PC-9 (cell line): ENCODE data around the gene TNS4. TPM values are rescaled to one million over a fixed set of nuclear protein-coding genes. Genes with fewer than 3 reads are reported as not detected.

ENCODE experiments used
- BruUV-seq: library from RNA; stranded (reverse); fragments of 400-500 nt; replicated peaks from 2 replicates; lab custom pipeline; 2021; lab: Mats Ljungman, UMichigan
- CTCF ChIA-PET: fragments of 300-600 bp; sonication (Branson Sonifier 250); formaldehyde crosslinking; loops from one replicate; lab custom pipeline; 2022; ENCODE audit warnings: antibody characterized with exemption; lab: Charles Lee
- POLR2A ChIA-PET: fragments of 300-600 bp; sonication (Branson Sonifier 250); formaldehyde crosslinking; loops from one replicate; lab custom pipeline; 2022; ENCODE audit warnings: antibody characterized with exemption; ENCODE audit not compliant: unreplicated experiment; lab: Charles Lee
- DNase-seq, 2 experiments: peaks; one replicate each; pipeline versions ENCODE4 v3.0.0 to v3.0.0-alpha.2; 2015 to 2022; ENCODE audit warnings: mixed read lengths in 1 of 2
- H2AFZ ChIP-seq: fragments of 200-600 bp; sonication (generic); 2 replicates; pipeline ENCODE4 v1.8.1; 2017; ENCODE audit warnings: antibody characterized with exemption
- H3F3A ChIP-seq: fragments of 200-600 bp; sonication (generic); 2 replicates; pipeline ENCODE4 v1.8.1; 2017; ENCODE audit warnings: antibody characterized with exemption, mild to moderate bottlenecking, low read depth; ENCODE audit not compliant: insufficient read depth
- H3K27ac ChIP-seq: fragments of 200-600 bp; sonication (generic); 2 replicates; pipeline ENCODE4 v1.6.1; 2016; ENCODE audit warnings: mixed run types
- H3K27me3 ChIP-seq: fragments of 200-600 bp; sonication (generic); 2 replicates; pipeline ENCODE4 v1.6.1; 2016; ENCODE audit warnings: low read depth, mixed run types; ENCODE audit not compliant: insufficient read depth
- H3K36me3 ChIP-seq: fragments of 200-600 bp; sonication (generic); 2 replicates; pipeline ENCODE4 v1.6.1; 2016; ENCODE audit warnings: low read depth, mixed run types
- H3K4me1 ChIP-seq: fragments of 200-600 bp; sonication (generic); replicated peaks from 2 replicates; pipeline ENCODE4 v1.6.1; 2016; ENCODE audit warnings: mixed run types; ENCODE audit not compliant: insufficient read depth
- H3K4me2 ChIP-seq: fragments of 200-600 bp; sonication (generic); 2 replicates; pipeline ENCODE4 v1.6.1; 2017; ENCODE audit warnings: mixed run types
- H3K4me3 ChIP-seq: fragments of 200-600 bp; sonication (generic); 2 replicates; pipeline ENCODE4 v1.6.1; 2016; ENCODE audit warnings: mixed run types
- H3K79me2 ChIP-seq: fragments of 200-600 bp; sonication (generic); 2 replicates; pipeline ENCODE4 v1.6.1; 2017; ENCODE audit warnings: low read depth, mixed run types
- H3K9me2 ChIP-seq: fragments of 200-600 bp; sonication (generic); 2 replicates; pipeline ENCODE4 v1.8.1; 2017; ENCODE audit warnings: mild to moderate bottlenecking; ENCODE audit not compliant: insufficient read depth
- H3K9me3 ChIP-seq: fragments of 200-600 bp; sonication (generic); 2 replicates; pipeline ENCODE4 v1.8.1; 2016; ENCODE audit warnings: low read depth; ENCODE audit not compliant: insufficient read depth
- H4K20me1 ChIP-seq: fragments of 200-600 bp; sonication (generic); 2 replicates; pipeline ENCODE4 v1.8.1; 2017; ENCODE audit not compliant: insufficient read depth
- CTCF ChIP-seq: fragments of 200-600 bp; sonication (generic); conservative IDR thresholded peaks from 2 replicates; pipeline ENCODE4 v1.6.1; 2017; ENCODE audit warnings: mixed run types, antibody characterized with exemption, mild to moderate bottlenecking, moderate library complexity
- EZH2 ChIP-seq: fragments of 200-600 bp; sonication (generic); IDR thresholded peaks from 2 replicates; pipeline ENCODE4 v1.8.0; 2017; ENCODE audit warnings: antibody characterized with exemption, low read depth
- intact Hi-C: fragments of 100-400 bp; cut with micrococcal nuclease; formaldehyde crosslinking; loops from one replicate; pipeline ENCODE4 v1.10.0; 2022; ENCODE audit not compliant: unreplicated experiment
- total RNA-seq: library from RNA; stranded (reverse); gene quantifications from 2 replicates; pipeline ENCODE4 v1.2.3, GENCODE V29; 2021

TNS4 gene
- total RNA-seq, 1 experiment from 2014 or later, result 17.4 TPM

GRCh38 chr17:40462343-40463121, 38.9 kb downstream of the TNS4 start:
- no TSS peak for BruUV-seq
- Histone ChIP-seq H3F3A (no peaks in the 10 kb centered on the region), H2AFZ (no peak overlapping the region), H3K4me1 (no peaks in the 10 kb centered on the region), H3K4me3 (no peak overlapping the region), H3K9me2 (no peaks in the 10 kb centered on the region), H4K20me1 (no peaks in the 10 kb centered on the region), H3K79me2 (no peaks in the 10 kb centered on the region), H3K36me3 (no peaks in the 10 kb centered on the region), H3K9me3 (no peaks in the 10 kb centered on the region), H3K27ac (no peak overlapping the region), H3K4me2 (no peak overlapping the region), H3K27me3 (no peaks in the 10 kb centered on the region)
- CTCF ChIA-PET, result no interaction called here
- intact Hi-C loops, result no loop called here
- TF ChIP-seq EZH2, result no peak
- TF ChIP-seq CTCF, result no peak
- POLR2A ChIA-PET, result no interaction called here
- no peak for DNase-seq

GRCh38 chr17:40461732-40462342, 39.6 kb downstream of the TNS4 start:
- no TSS peak for BruUV-seq
- no peak for TF ChIP-seq EZH2
- TF ChIP-seq CTCF, result no peak
- Histone ChIP-seq H2AFZ (no peak overlapping the region), H3K4me1 (no peaks in the 10 kb centered on the region), H3F3A (no peaks in the 10 kb centered on the region), H3K79me2 (no peaks in the 10 kb centered on the region), H3K4me2 (no peak overlapping the region), H3K36me3 (no peaks in the 10 kb centered on the region), H3K9me2 (no peaks in the 10 kb centered on the region), H3K27ac (no peak overlapping the region), H3K4me3 (no peak overlapping the region), H3K9me3 (no peaks in the 10 kb centered on the region), H3K27me3 (no peaks in the 10 kb centered on the region), H4K20me1 (no peaks in the 10 kb centered on the region)
- POLR2A ChIA-PET, result interaction anchor here (0.6 kb wide), 1 partner anchor 28 kb away, joined by 12 read pairs; no protein-coding TSS in a partner anchor
- CTCF ChIA-PET, result no interaction called here
- no peak for DNase-seq
- intact Hi-C loops, result no loop called here

- Histone ChIP-seq H3K79me2 (no peaks in the 10 kb centered on the region), H3K9me3 (no peaks in the 10 kb centered on the region), H2AFZ (no peak overlapping the region), H3K9me2 (no peaks in the 10 kb centered on the region), H3K27me3 (no peaks in the 10 kb centered on the region), H3K4me3 (no peak overlapping the region), H3K27ac (no peak overlapping the region), H4K20me1 (no peaks in the 10 kb centered on the region), H3K4me1 (no peaks in the 10 kb centered on the region), H3K36me3 (no peaks in the 10 kb centered on the region), H3F3A (no peaks in the 10 kb centered on the region), H3K4me2 (no peak overlapping the region)
- intact Hi-C loops, result no loop called here
- ChIA-PET CTCF (interaction anchor here (0.6 kb wide), 1 partner anchor 46 kb away, joined by 4 read pairs; no protein-coding TSS in a partner anchor), POLR2A (interaction anchor here (0.6 kb wide), 1 partner anchor 29 kb away, joined by 12 read pairs; no protein-coding TSS in a partner anchor)
- BruUV-seq, result no TSS peak
- TF ChIP-seq CTCF, result no peak
- no peak for TF ChIP-seq EZH2
- no peak for DNase-seq
Observed at GRCh38 chr17:40460968-40461731, 40.3 kb downstream of the TNS4 start.
